ENCODE data around the gene NHSL2. TPM values are rescaled to one million over a fixed set of nuclear protein-coding genes. Genes with fewer than 3 reads are reported as not detected.

Gene NHSL2
- total RNA-seq, 1 donor from 2014 or later = 4.0 TPM

GRCh38 chrX:72180539-72180938 lies 269.9 kb downstream of the NHSL2 start:
- no peak overlapping the region for H2AFZ ChIP-seq (replicated peaks)
- peak overlapping the region; percentile 49 for H3K4me3 Mint-ChIP-seq
- H3K4me1 Mint-ChIP-seq = peaks cover 5% of the 10 kb centered on the region

GRCh38 chrX:72181178-72182125 lies 270.8 kb downstream of the NHSL2 start, which contains the start of gene PIN4:
Gene PIN4 (plus strand): TSS chrX:72181757. CDS start chrX:72181786, 29 bp downstream.
- H2AFZ ChIP-seq (replicated peaks) = no peak within 1 kb of the TSS
- no peaks in the 10 kb centered on the region for H3K27me3 ChIP-seq
- H3K9me3 ChIP-seq (ENCODE audit: low read depth) = peaks cover 3% of the 10 kb centered on the region
- no peak within 1 kb of the TSS for H3K4me3 Mint-ChIP-seq
- no peaks in the 10 kb centered on the region for H3K27me3 Mint-ChIP-seq (ENCODE audit: insufficient read depth, low read depth)
- peak; percentile 94 for DNase-seq (ENCODE audit: low spot score)
- peaks cover 5% of the 10 kb centered on the region for H3K4me1 Mint-ChIP-seq
- peak within 1 kb of the TSS; percentile 81 for H3K4me2 ChIP-seq
- peaks cover 7% of the 10 kb centered on the region for H3F3A ChIP-seq (ENCODE audit: low read depth)
- no peaks in the 10 kb centered on the region for H4K20me1 ChIP-seq (ENCODE audit: low read depth)
- H3K27ac Mint-ChIP-seq = no peak within 1 kb of the TSS
- H3K36me3 ChIP-seq = no peaks in the 10 kb centered on the region
- peak within 1 kb of the TSS; percentile 86 for H3K27ac ChIP-seq
- peaks cover 16% of the 10 kb centered on the region for H3K9me3 Mint-ChIP-seq
- peaks cover 4% of the 10 kb centered on the region for H3K4me1 ChIP-seq
- TF ChIP-seq EZH2 (IDR thresholded peaks at IDR 0.05) (no peak), CTCF (IDR thresholded peaks at IDR 0.05) (no peak), EZH2phosphoT487 (IDR thresholded peaks at IDR 0.05) (no peak)
- H3K9ac ChIP-seq = peak within 1 kb of the TSS; percentile 80
- peak within 1 kb of the TSS; percentile 90 for H3K4me3 ChIP-seq
- H3K36me3 Mint-ChIP-seq = peaks cover 4% of the 10 kb centered on the region
- peaks cover 21% of the 10 kb centered on the region for H3K79me2 ChIP-seq (ENCODE audit: low read depth)

More at GRCh38 chrX:72180539-72180938, 269.9 kb downstream of the NHSL2 start:
- H3F3A ChIP-seq (ENCODE audit: low read depth) = peaks cover 7% of the 10 kb centered on the region
- no peak overlapping the region for H3K9ac ChIP-seq
- H3K27ac ChIP-seq = no peak overlapping the region
- H3K9me3 ChIP-seq (ENCODE audit: low read depth) = peaks cover 3% of the 10 kb centered on the region
- no peaks in the 10 kb centered on the region for H4K20me1 ChIP-seq (ENCODE audit: low read depth)
- peak overlapping the region; percentile 80 for H3K27ac Mint-ChIP-seq
- peaks cover 21% of the 10 kb centered on the region for H3K9me3 Mint-ChIP-seq
- no peaks in the 10 kb centered on the region for H3K27me3 ChIP-seq
- H3K4me2 ChIP-seq = peak overlapping the region; percentile 50
- peaks cover 2% of the 10 kb centered on the region for H3K36me3 Mint-ChIP-seq
- H3K79me2 ChIP-seq (ENCODE audit: low read depth) = peaks cover 21% of the 10 kb centered on the region
- H3K36me3 ChIP-seq = no peaks in the 10 kb centered on the region
- H3K4me1 ChIP-seq = peaks cover 4% of the 10 kb centered on the region
- no peak for TF ChIP-seq CTCF (IDR thresholded peaks at IDR 0.05)
- no peak for TF ChIP-seq EZH2 (IDR thresholded peaks at IDR 0.05)
- TF ChIP-seq EZH2phosphoT487 (IDR thresholded peaks at IDR 0.05) = no peak
- no peaks in the 10 kb centered on the region for H3K27me3 Mint-ChIP-seq (ENCODE audit: insufficient read depth, low read depth)
- H3K4me3 ChIP-seq = peak overlapping the region; percentile 90
- DNase-seq (ENCODE audit: low spot score) = no peak

GRCh38 chrX:72182924-72183323 lies 272.3 kb downstream of the NHSL2 start:
- Mint-ChIP-seq H3K4me1 (peaks cover 5% of the 10 kb centered on the region), H3K36me3 (peaks cover 4% of the 10 kb centered on the region), H3K4me3 (no peak overlapping the region), H3K27ac (no peak overlapping the region), H3K27me3 (ENCODE audit: insufficient read depth, low read depth) (no peaks in the 10 kb centered on the region), H3K9me3 (peaks cover 6% of the 10 kb centered on the region)
- no peak overlapping the region for H2AFZ ChIP-seq (replicated peaks)
- no peaks in the 10 kb centered on the region for H3K27me3 ChIP-seq
- peaks cover 7% of the 10 kb centered on the region for H3F3A ChIP-seq (ENCODE audit: low read depth)
- no peaks in the 10 kb centered on the region for H3K36me3 ChIP-seq
- no peak overlapping the region for H3K27ac ChIP-seq
- TF ChIP-seq CTCF (IDR thresholded peaks at IDR 0.05) = no peak
- no peak for TF ChIP-seq EZH2 (IDR thresholded peaks at IDR 0.05)
- TF ChIP-seq EZH2phosphoT487 (IDR thresholded peaks at IDR 0.05) = no peak
- H3K4me1 ChIP-seq = peaks cover 4% of the 10 kb centered on the region
- H3K4me3 ChIP-seq = peak overlapping the region; percentile 90
- no peak for DNase-seq (ENCODE audit: low spot score)
- H3K79me2 ChIP-seq (ENCODE audit: low read depth) = peaks cover 21% of the 10 kb centered on the region
- H3K4me2 ChIP-seq = peak overlapping the region; percentile 81
- no peaks in the 10 kb centered on the region for H3K9me3 ChIP-seq (ENCODE audit: low read depth)
- H4K20me1 ChIP-seq (ENCODE audit: low read depth) = no peaks in the 10 kb centered on the region
- no peak overlapping the region for H3K9ac ChIP-seq
